GM23338 (cell line): ENCODE results near the gene METAP1D. TPM values are rescaled to one million over a fixed set of nuclear protein-coding genes. Genes with fewer than 3 reads are reported as not detected.

Source experiments
- ATAC-seq: fragments of 200-7000 bp; cut with Tn5 transposase; 3 replicates; pipeline ENCODE4 v1.9.1; 2020
- DNase-seq: peaks from one replicate; pipeline ENCODE4 v3.0.0-alpha.2; 2015; ENCODE audit warnings: low spot score
- H2AFZ ChIP-seq: fragments of 200-600 bp; sonication (generic); 2 replicates; pipeline ENCODE4 v1.8.0; 2016; ENCODE audit warnings: antibody characterized with exemption, mild to moderate bottlenecking, moderate library complexity
- H3F3A ChIP-seq: fragments of 200-600 bp; sonication (generic); replicated peaks from 2 replicates; pipeline ENCODE4 v1.8.0; 2017; ENCODE audit warnings: antibody characterized with exemption, mixed run types, low read depth
- H3K27ac ChIP-seq: fragments of 200-600 bp; sonication (generic); 2 replicates; pipeline ENCODE4 v1.6.1; 2016; ENCODE audit warnings: low read depth
- H3K27me3 ChIP-seq: fragments of 200-600 bp; sonication (generic); 2 replicates; pipeline ENCODE4 v1.8.0; 2016; ENCODE audit warnings: mild to moderate bottlenecking, mixed run types, moderate library complexity; ENCODE audit not compliant: insufficient read depth
- H3K36me3 ChIP-seq: fragments of 200-600 bp; sonication (generic); 2 replicates; pipeline ENCODE4 v1.8.0; 2016; ENCODE audit warnings: mild to moderate bottlenecking; ENCODE audit not compliant: insufficient read depth
- H3K4me1 ChIP-seq: fragments of 200-600 bp; sonication (generic); 2 replicates; pipeline ENCODE4 v1.8.0; 2016; ENCODE audit warnings: mild to moderate bottlenecking, moderate library complexity; ENCODE audit not compliant: insufficient read depth
- H3K4me2 ChIP-seq: fragments of 200-600 bp; sonication (generic); 2 replicates; pipeline ENCODE4 v1.7.1; 2017; ENCODE audit warnings: mixed run types
- H3K4me3 ChIP-seq: fragments of 200-600 bp; sonication (generic); 2 replicates; pipeline ENCODE4 v1.6.1; 2016; ENCODE audit warnings: mixed run types
- H3K79me2 ChIP-seq: fragments of 200-600 bp; sonication (generic); replicated peaks from 2 replicates; pipeline ENCODE4 v1.8.0; 2017; ENCODE audit warnings: mild to moderate bottlenecking; ENCODE audit not compliant: insufficient read depth
- H3K9me2 ChIP-seq: fragments of 200-600 bp; sonication (generic); 2 replicates; pipeline ENCODE4 v1.8.0; 2017; ENCODE audit not compliant: insufficient read depth
- H4K20me1 ChIP-seq: fragments of 200-600 bp; sonication (generic); replicated peaks from 2 replicates; pipeline ENCODE4 v1.8.0; 2017; ENCODE audit warnings: mild to moderate bottlenecking; ENCODE audit not compliant: insufficient read depth
- H3K27ac Mint-ChIP-seq: 2 replicates; pipeline ENCODE4 v1.8.0; 2020; ENCODE audit warnings: inconsistent platforms, mild to moderate bottlenecking, moderate library complexity, mixed read lengths
- H3K27me3 Mint-ChIP-seq: 3 replicates; pipeline ENCODE4 v1.8.0; 2022; ENCODE audit warnings: low read depth, mild to moderate bottlenecking, moderate library complexity, mixed read lengths, inconsistent platforms; ENCODE audit not compliant: insufficient read depth, poor library complexity
- H3K36me3 Mint-ChIP-seq: 3 replicates; pipeline ENCODE4 v1.8.0; 2021; ENCODE audit warnings: low read depth, mild to moderate bottlenecking, inconsistent platforms, moderate library complexity, mixed read lengths
- H3K4me1 Mint-ChIP-seq: 3 replicates; pipeline ENCODE4 v1.8.0; 2020; ENCODE audit warnings: mild to moderate bottlenecking, inconsistent platforms, mixed read lengths
- H3K4me3 Mint-ChIP-seq: 3 replicates; pipeline ENCODE4 v1.8.0; 2021; ENCODE audit warnings: moderate library complexity, mild to moderate bottlenecking, inconsistent platforms, mixed read lengths
- H3K9me3 Mint-ChIP-seq: 3 replicates; pipeline ENCODE4 v1.8.0; 2020; ENCODE audit warnings: moderate library complexity, mild to moderate bottlenecking, inconsistent platforms, mixed read lengths
- CREB1 ChIP-seq: fragments of 250-450 bp; sonication (Bioruptor Pico); IDR thresholded peaks from 2 replicates; pipeline ENCODE4 v1.5.0; 2020; ENCODE audit warnings: low read depth, mild to moderate bottlenecking, moderate library complexity
- CTCF ChIP-seq, 2 experiments: fragments of 200-600 bp in 1 of 2; sonication (generic) in 1 of 2; conservative IDR thresholded peaks; 2 replicates each; pipeline versions ENCODE4 v1.5.1 to v1.6.1; 2016 to 2017; ENCODE audit warnings: antibody characterized with exemption in 2 of 2, low read depth in 2 of 2, mild to moderate bottlenecking in 2 of 2, moderate library complexity in 1 of 2
- EZH2 ChIP-seq: fragments of 200-600 bp; sonication (generic); IDR thresholded peaks from one replicate; pipeline ENCODE4 v1.8.0; 2017; ENCODE audit warnings: antibody characterized with exemption, mild to moderate bottlenecking, low read depth; ENCODE audit not compliant: unreplicated experiment
- EZH2phosphoT487 ChIP-seq: fragments of 200-600 bp; sonication (generic); IDR thresholded peaks from one replicate; pipeline ENCODE4 v1.8.1; 2018; ENCODE audit warnings: antibody characterized with exemption; ENCODE audit not compliant: unreplicated experiment
- JUNB ChIP-seq: IDR thresholded peaks from one replicate; pipeline ENCODE4 v1.6.1; 2016; ENCODE audit warnings: antibody characterized with exemption; ENCODE audit not compliant: unreplicated experiment
- NANOG ChIP-seq: IDR thresholded peaks from 2 replicates; pipeline ENCODE4 v1.6.1; 2016; ENCODE audit warnings: antibody characterized with exemption, borderline replicate concordance
- POLR2AphosphoS5 ChIP-seq: IDR thresholded peaks from 2 replicates; pipeline ENCODE4 v1.6.1; 2016; ENCODE audit warnings: antibody characterized with exemption, low read depth
- STAT1 ChIP-seq: IDR thresholded peaks from one replicate; pipeline ENCODE4 v1.6.1; 2016; ENCODE audit warnings: antibody characterized with exemption; ENCODE audit not compliant: unreplicated experiment
- ZNF114 ChIP-seq: fragments of 250-450 bp; sonication (Bioruptor Pico); IDR thresholded peaks from 2 replicates; pipeline ENCODE4 v1.5.0; 2020; ENCODE audit warnings: mild to moderate bottlenecking, moderate library complexity
- ZNF331 ChIP-seq: fragments of 250-450 bp; sonication (Bioruptor Pico); IDR thresholded peaks from 2 replicates; pipeline ENCODE4 v1.5.0; 2020; ENCODE audit warnings: low read depth, mild to moderate bottlenecking, moderate library complexity
- polyA plus RNA-seq: library from polyadenylated mRNA; unstranded; fragments of >200 nt; fragmentation: Nextera tagmentation; extraction: Ambion mirVana; gene quantifications from 2 replicates; pipeline ENCODE4 v1.2.1, GENCODE V29; 2016
- total RNA-seq: library from RNA; depleted of rRNA; stranded (reverse); fragments of >200 nt; shearing (Covaris generic); gene quantifications from 2 replicates; pipeline ENCODE4 v1.2.3, GENCODE V29; 2014
- TF ChIP-seq, protein P1 (sequence below): IDR thresholded peaks from 2 replicates; pipeline ENCODE4 v1.6.1; 2016; ENCODE audit warnings: antibody characterized with exemption
- TF ChIP-seq, protein P2 (sequence below): fragments of 250-450 bp; sonication (Bioruptor Pico); IDR thresholded peaks from 2 replicates; pipeline ENCODE4 v1.5.0; 2020; ENCODE audit warnings: mild to moderate bottlenecking, moderate library complexity
- TF ChIP-seq, protein P3 (sequence below): IDR thresholded peaks from one replicate; pipeline ENCODE4 v1.6.1; 2018; ENCODE audit warnings: antibody characterized with exemption; ENCODE audit not compliant: unreplicated experiment

The METAP1D gene
- total and polyA plus RNA-seq, 2 experiments from 2014 or later: 12.8 to 15.5 TPM

- no peak overlapping the region for H3K4me3 ChIP-seq
- TF ChIP-seq ZNF331 (CRISPR knock-in tag): no peak
- TF ChIP-seq EZH2phosphoT487: no peak
- TF ChIP-seq CREB1: no peak
- TF ChIP-seq CTCF (conservative IDR thresholded peaks at IDR 0.05; ENCODE audit: low read depth in 2 of 2): no peak
- no peak for TF ChIP-seq POLR2AphosphoS5
- TF ChIP-seq EZH2: no peak
- TF ChIP-seq, protein P1, sequence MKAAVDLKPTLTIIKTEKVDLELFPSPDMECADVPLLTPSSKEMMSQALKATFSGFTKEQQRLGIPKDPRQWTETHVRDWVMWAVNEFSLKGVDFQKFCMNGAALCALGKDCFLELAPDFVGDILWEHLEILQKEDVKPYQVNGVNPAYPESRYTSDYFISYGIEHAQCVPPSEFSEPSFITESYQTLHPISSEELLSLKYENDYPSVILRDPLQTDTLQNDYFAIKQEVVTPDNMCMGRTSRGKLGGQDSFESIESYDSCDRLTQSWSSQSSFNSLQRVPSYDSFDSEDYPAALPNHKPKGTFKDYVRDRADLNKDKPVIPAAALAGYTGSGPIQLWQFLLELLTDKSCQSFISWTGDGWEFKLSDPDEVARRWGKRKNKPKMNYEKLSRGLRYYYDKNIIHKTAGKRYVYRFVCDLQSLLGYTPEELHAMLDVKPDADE: no peak
- no peak for TF ChIP-seq ZNF114 (CRISPR knock-in tag)
- TF ChIP-seq, protein P2, sequence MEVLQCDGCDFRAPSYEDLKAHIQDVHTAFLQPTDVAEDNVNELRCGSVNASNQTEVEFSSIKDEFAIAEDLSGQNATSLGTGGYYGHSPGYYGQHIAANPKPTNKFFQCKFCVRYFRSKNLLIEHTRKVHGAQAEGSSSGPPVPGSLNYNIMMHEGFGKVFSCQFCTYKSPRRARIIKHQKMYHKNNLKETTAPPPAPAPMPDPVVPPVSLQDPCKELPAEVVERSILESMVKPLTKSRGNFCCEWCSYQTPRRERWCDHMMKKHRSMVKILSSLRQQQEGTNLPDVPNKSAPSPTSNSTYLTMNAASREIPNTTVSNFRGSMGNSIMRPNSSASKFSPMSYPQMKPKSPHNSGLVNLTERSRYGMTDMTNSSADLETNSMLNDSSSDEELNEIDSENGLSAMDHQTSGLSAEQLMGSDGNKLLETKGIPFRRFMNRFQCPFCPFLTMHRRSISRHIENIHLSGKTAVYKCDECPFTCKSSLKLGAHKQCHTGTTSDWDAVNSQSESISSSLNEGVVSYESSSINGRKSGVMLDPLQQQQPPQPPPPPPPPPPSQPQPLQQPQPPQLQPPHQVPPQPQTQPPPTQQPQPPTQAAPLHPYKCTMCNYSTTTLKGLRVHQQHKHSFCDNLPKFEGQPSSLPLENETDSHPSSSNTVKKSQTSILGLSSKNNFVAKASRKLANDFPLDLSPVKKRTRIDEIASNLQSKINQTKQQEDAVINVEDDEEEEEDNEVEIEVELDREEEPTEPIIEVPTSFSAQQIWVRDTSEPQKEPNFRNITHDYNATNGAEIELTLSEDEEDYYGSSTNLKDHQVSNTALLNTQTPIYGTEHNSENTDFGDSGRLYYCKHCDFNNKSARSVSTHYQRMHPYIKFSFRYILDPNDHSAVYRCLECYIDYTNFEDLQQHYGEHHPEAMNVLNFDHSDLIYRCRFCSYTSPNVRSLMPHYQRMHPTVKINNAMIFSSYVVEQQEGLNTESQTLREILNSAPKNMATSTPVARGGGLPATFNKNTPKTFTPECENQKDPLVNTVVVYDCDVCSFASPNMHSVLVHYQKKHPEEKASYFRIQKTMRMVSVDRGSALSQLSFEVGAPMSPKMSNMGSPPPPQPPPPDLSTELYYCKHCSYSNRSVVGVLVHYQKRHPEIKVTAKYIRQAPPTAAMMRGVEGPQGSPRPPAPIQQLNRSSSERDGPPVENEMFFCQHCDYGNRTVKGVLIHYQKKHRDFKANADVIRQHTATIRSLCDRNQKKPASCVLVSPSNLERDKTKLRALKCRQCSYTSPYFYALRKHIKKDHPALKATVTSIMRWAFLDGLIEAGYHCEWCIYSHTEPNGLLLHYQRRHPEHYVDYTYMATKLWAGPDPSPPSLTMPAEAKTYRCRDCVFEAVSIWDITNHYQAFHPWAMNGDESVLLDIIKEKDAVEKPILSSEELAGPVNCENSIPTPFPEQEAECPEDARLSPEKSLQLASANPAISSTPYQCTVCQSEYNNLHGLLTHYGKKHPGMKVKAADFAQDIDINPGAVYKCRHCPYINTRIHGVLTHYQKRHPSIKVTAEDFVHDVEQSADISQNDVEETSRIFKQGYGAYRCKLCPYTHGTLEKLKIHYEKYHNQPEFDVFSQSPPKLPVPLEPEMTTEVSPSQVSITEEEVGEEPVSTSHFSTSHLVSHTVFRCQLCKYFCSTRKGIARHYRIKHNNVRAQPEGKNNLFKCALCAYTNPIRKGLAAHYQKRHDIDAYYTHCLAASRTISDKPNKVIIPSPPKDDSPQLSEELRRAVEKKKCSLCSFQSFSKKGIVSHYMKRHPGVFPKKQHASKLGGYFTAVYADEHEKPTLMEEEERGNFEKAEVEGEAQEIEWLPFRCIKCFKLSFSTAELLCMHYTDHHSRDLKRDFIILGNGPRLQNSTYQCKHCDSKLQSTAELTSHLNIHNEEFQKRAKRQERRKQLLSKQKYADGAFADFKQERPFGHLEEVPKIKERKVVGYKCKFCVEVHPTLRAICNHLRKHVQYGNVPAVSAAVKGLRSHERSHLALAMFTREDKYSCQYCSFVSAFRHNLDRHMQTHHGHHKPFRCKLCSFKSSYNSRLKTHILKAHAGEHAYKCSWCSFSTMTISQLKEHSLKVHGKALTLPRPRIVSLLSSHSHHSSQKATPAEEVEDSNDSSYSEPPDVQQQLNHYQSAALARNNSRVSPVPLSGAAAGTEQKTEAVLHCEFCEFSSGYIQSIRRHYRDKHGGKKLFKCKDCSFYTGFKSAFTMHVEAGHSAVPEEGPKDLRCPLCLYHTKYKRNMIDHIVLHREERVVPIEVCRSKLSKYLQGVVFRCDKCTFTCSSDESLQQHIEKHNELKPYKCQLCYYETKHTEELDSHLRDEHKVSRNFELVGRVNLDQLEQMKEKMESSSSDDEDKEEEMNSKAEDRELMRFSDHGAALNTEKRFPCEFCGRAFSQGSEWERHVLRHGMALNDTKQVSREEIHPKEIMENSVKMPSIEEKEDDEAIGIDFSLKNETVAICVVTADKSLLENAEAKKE: no peak
- TF ChIP-seq, protein P3, sequence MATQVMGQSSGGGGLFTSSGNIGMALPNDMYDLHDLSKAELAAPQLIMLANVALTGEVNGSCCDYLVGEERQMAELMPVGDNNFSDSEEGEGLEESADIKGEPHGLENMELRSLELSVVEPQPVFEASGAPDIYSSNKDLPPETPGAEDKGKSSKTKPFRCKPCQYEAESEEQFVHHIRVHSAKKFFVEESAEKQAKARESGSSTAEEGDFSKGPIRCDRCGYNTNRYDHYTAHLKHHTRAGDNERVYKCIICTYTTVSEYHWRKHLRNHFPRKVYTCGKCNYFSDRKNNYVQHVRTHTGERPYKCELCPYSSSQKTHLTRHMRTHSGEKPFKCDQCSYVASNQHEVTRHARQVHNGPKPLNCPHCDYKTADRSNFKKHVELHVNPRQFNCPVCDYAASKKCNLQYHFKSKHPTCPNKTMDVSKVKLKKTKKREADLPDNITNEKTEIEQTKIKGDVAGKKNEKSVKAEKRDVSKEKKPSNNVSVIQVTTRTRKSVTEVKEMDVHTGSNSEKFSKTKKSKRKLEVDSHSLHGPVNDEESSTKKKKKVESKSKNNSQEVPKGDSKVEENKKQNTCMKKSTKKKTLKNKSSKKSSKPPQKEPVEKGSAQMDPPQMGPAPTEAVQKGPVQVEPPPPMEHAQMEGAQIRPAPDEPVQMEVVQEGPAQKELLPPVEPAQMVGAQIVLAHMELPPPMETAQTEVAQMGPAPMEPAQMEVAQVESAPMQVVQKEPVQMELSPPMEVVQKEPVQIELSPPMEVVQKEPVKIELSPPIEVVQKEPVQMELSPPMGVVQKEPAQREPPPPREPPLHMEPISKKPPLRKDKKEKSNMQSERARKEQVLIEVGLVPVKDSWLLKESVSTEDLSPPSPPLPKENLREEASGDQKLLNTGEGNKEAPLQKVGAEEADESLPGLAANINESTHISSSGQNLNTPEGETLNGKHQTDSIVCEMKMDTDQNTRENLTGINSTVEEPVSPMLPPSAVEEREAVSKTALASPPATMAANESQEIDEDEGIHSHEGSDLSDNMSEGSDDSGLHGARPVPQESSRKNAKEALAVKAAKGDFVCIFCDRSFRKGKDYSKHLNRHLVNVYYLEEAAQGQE: no peak
- no peak for TF ChIP-seq NANOG
- TF ChIP-seq STAT1: no peak
- no peak for TF ChIP-seq JUNB
- H4K20me1 ChIP-seq: no peaks in the 10 kb centered on the region
- ATAC-seq: no peak
- Mint-ChIP-seq H3K4me1 (no peaks in the 10 kb centered on the region), H3K4me3 (no peak overlapping the region), H3K9me3 (no peaks in the 10 kb centered on the region), H3K27me3 (no peaks in the 10 kb centered on the region), H3K36me3 (no peaks in the 10 kb centered on the region), H3K27ac (no peak overlapping the region)
- no peak overlapping the region for H2AFZ ChIP-seq
- H3K27ac ChIP-seq: no peak overlapping the region; the same call in 1 of the 2 replicates
- no peaks in the 10 kb centered on the region for H3K36me3 ChIP-seq
- H3F3A ChIP-seq: no peaks in the 10 kb centered on the region
- H3K4me1 ChIP-seq: no peaks in the 10 kb centered on the region
- H3K9me2 ChIP-seq: no peaks in the 10 kb centered on the region
- no peaks in the 10 kb centered on the region for H3K79me2 ChIP-seq
- H3K4me2 ChIP-seq: no peak overlapping the region
- peaks cover 13% of the 10 kb centered on the region for H3K27me3 ChIP-seq
- no peak for DNase-seq
Measured at GRCh38 chr2:172072303-172072702, 72.5 kb downstream of the METAP1D start.
